GM12873 (cell line): ENCODE data around the gene PLSCR5.

Experiments used
- CTCF ChIP-seq: IDR thresholded peaks from 2 replicates; pipeline ENCODE4 v1.5.1; 2012; ENCODE audit warnings: low read depth, mild to moderate bottlenecking, moderate library complexity, low read length, control low read depth; ENCODE audit not compliant: insufficient read depth; ENCODE audit errors: missing control alignments

The PLSCR5 gene

GRCh38 chr3:146585156-146585555, 20.0 kb downstream of the PLSCR5 start:
- no peak for TF ChIP-seq CTCF

GRCh38 chr3:146581951-146582467, 23.1 kb downstream of the PLSCR5 start:
- TF ChIP-seq CTCF = no peak

GRCh38 chr3:146581080-146581601, 24.0 kb downstream of the PLSCR5 start:
- TF ChIP-seq CTCF = no peak

GRCh38 chr3:146577662-146578061, 27.5 kb downstream of the PLSCR5 start:
- no peak for TF ChIP-seq CTCF

GRCh38 chr3:146575636-146576035, 29.5 kb downstream of the PLSCR5 start:
- no peak for TF ChIP-seq CTCF

GRCh38 chr3:146574173-146574572, 31.0 kb downstream of the PLSCR5 start:
- no peak for TF ChIP-seq CTCF

- no peak for TF ChIP-seq CTCF
Observed at GRCh38 chr3:146569314-146569713, 35.8 kb downstream of the PLSCR5 start.

- no peak for TF ChIP-seq CTCF
Observed at GRCh38 chr3:146566138-146566537, 39.0 kb downstream of the PLSCR5 start.
